HCT116 (cell line): ENCODE results near the gene SH2D3C. TPM values are rescaled to one million over a fixed set of nuclear protein-coding genes. Genes with fewer than 3 reads are reported as not detected.

ENCODE experiments used
- ATAC-seq: fragments of 200-7000 bp; cut with Tn5 transposase; 2 replicates; pipeline ENCODE4 v1.9.1; 2020; ENCODE audit warnings: mild to moderate bottlenecking, moderate library complexity
- BruUV-seq: library from RNA; stranded (reverse); fragments of 400-500 nt; replicated peaks from 2 replicates; lab custom pipeline; 2021; lab: Mats Ljungman, UMichigan
- CTCF ChIA-PET: fragments of 300-600 bp; sonication (Branson Sonifier 250); formaldehyde crosslinking; loops from one replicate; lab custom pipeline; 2021; ENCODE audit warnings: antibody characterized with exemption; lab: Charles Lee
- POLR2A ChIA-PET: fragments of 300-600, 350-600 bp; sonication (Branson Sonifier 250); formaldehyde crosslinking; loops from one replicate; lab custom pipeline; 2021; ENCODE audit warnings: antibody characterized with exemption; lab: Charles Lee
- RAD21 ChIA-PET, 2 experiments: fragments of 300-600 bp; sonication (Branson Sonifier 250); formaldehyde crosslinking; loops; one replicate each; lab custom pipeline; 2023; ENCODE audit warnings: low total read pairs in 2 of 2; ENCODE audit not compliant: uncharacterized antibody in 2 of 2, unreplicated experiment in 2 of 2, low non-redundant PET in 1 of 2; lab: Charles Lee
- DNase-seq: peaks from one replicate; pipeline ENCODE4 v3.0.0-alpha.2; 2010; ENCODE audit warnings: low read depth, low spot score
- H2AFZ ChIP-seq: fragments of 200-600 bp; shearing (Covaris generic), sonication (generic); 2 replicates; pipeline ENCODE4 v1.6.1; 2017; ENCODE audit warnings: low read depth, mixed run types, mixed read lengths, antibody characterized with exemption, low read length; ENCODE audit not compliant: poor library complexity, severe bottlenecking
- H3K27ac ChIP-seq: 2 replicates; pipeline ENCODE4 v1.5.1; 2012; ENCODE audit warnings: low read depth, low read length
- H3K27me3 ChIP-seq: fragments of 200-600 bp; sonication (generic); 2 replicates; pipeline ENCODE4 v1.6.1; 2016; ENCODE audit warnings: mixed run types, low read length, mixed read lengths; ENCODE audit not compliant: insufficient read depth
- H3K36me3 ChIP-seq, 2 experiments: fragments of 200-500 bp in 1 of 2; fragments of 200-600 bp in 1 of 2; sonication (Bioruptor generic) in 1 of 2; sonication (generic) in 1 of 2; 2 replicates each; pipeline versions ENCODE4 v1.5.1 to v1.6.1; 2014 to 2016; ENCODE audit warnings: low read length in 2 of 2, inconsistent platforms in 1 of 2, mixed read lengths in 1 of 2, mixed run types in 1 of 2; ENCODE audit not compliant: insufficient read depth in 2 of 2, control insufficient read depth in 1 of 2
- H3K4me1 ChIP-seq, 2 experiments: fragments of 200-600 bp in 1 of 2; sonication (generic) in 1 of 2; 2 replicates each; pipeline versions ENCODE4 v1.5.1 to v1.6.1; 2012 to 2017; ENCODE audit warnings: low read length in 2 of 2, inconsistent platforms in 1 of 2, mild to moderate bottlenecking in 1 of 2, mixed read lengths in 1 of 2, mixed run types in 1 of 2, moderate library complexity in 1 of 2; ENCODE audit not compliant: insufficient read depth in 2 of 2, control insufficient read depth in 1 of 2
- H3K4me2 ChIP-seq: fragments of 200-600 bp; sonication (generic); 2 replicates; pipeline ENCODE4 v1.6.1; 2017; ENCODE audit warnings: mixed run types, low read length, mixed read lengths
- H3K4me3 ChIP-seq, 2 experiments: fragments of 200-600 bp in 1 of 2; sonication (generic) in 1 of 2; replicated peaks in 1 of 2; 2 replicates each; pipeline ENCODE4 v1.5.1; 2011 to 2016; ENCODE audit warnings: low read length in 2 of 2, control low read depth in 1 of 2, low read depth in 1 of 2, mild to moderate bottlenecking in 1 of 2, mixed read lengths in 1 of 2, mixed run types in 1 of 2
- H3K79me2 ChIP-seq: fragments of 200-600 bp; sonication (generic); 2 replicates; pipeline ENCODE4 v1.6.1; 2017; ENCODE audit warnings: mild to moderate bottlenecking, mixed run types, low read length, moderate library complexity, mixed read lengths; ENCODE audit not compliant: insufficient read depth
- H3K9ac ChIP-seq: fragments of 200-600 bp; sonication (generic); 2 replicates; pipeline ENCODE4 v1.6.1; 2016; ENCODE audit warnings: low read length, mixed read lengths
- H3K9me2 ChIP-seq: fragments of 200-600 bp; sonication (generic), shearing (Covaris generic); 2 replicates; pipeline ENCODE4 v1.6.1; 2017; ENCODE audit warnings: mixed run types, mild to moderate bottlenecking, moderate library complexity; ENCODE audit not compliant: insufficient read depth
- H3K9me3 ChIP-seq, 2 experiments: fragments of 200-500 bp in 1 of 2; fragments of 200-600 bp in 1 of 2; sonication (Bioruptor generic) in 1 of 2; sonication (generic) in 1 of 2; 2 replicates each; pipeline ENCODE4 v1.6.1; 2014 to 2017; ENCODE audit warnings: low read length in 2 of 2, mixed read lengths in 2 of 2, inconsistent platforms in 1 of 2, low read depth in 1 of 2, mild to moderate bottlenecking in 1 of 2, mixed run types in 1 of 2, moderate library complexity in 1 of 2; ENCODE audit not compliant: control insufficient read depth in 1 of 2, insufficient read depth in 1 of 2
- H4K20me1 ChIP-seq: fragments of 200-600 bp; sonication (generic), shearing (Covaris generic); 2 replicates; pipeline ENCODE4 v1.6.1; 2017; ENCODE audit warnings: mixed run types, mild to moderate bottlenecking, moderate library complexity; ENCODE audit not compliant: insufficient read depth
- CBX3 ChIP-seq: IDR thresholded peaks from 2 replicates; pipeline ENCODE4 v1.6.1; 2012; ENCODE audit warnings: low read depth
- CEBPB ChIP-seq: IDR thresholded peaks from 2 replicates; pipeline ENCODE4 v1.6.1; 2012; ENCODE audit warnings: low read depth
- EGR1 ChIP-seq: IDR thresholded peaks from 2 replicates; pipeline ENCODE4 v1.6.1; 2012; ENCODE audit warnings: low read depth
- ELF1 ChIP-seq: IDR thresholded peaks from 2 replicates; pipeline ENCODE4 v1.6.1; 2012; ENCODE audit warnings: low read depth, borderline replicate concordance
- EZH2 ChIP-seq: fragments of 200-600 bp; sonication (generic); IDR thresholded peaks from 2 replicates; pipeline ENCODE4 v1.6.1; 2017; ENCODE audit warnings: antibody characterized with exemption, mixed run types
- EZH2phosphoT487 ChIP-seq: fragments of 200-600 bp; IDR thresholded peaks from 2 replicates; pipeline ENCODE4 v1.6.1; 2018; ENCODE audit warnings: antibody characterized with exemption, borderline replicate concordance
- FOSL1 ChIP-seq: IDR thresholded peaks from 2 replicates; pipeline ENCODE4 v1.6.1; 2012; ENCODE audit warnings: low read depth
- JUND ChIP-seq: IDR thresholded peaks from 2 replicates; pipeline ENCODE4 v1.6.1; 2012
- POLR2A ChIP-seq: IDR thresholded peaks from 2 replicates; pipeline ENCODE4 v1.7.0; 2011; ENCODE audit warnings: borderline replicate concordance; ENCODE audit not compliant: insufficient read depth, insufficient read length; ENCODE audit errors: extremely low read depth
- POLR2AphosphoS5 ChIP-seq: IDR thresholded peaks from 2 replicates; pipeline ENCODE4 v1.6.1; 2011; ENCODE audit warnings: mild to moderate bottlenecking, low read depth, low read length, moderate library complexity
- RAD21 ChIP-seq: IDR thresholded peaks from 2 replicates; pipeline ENCODE4 v1.6.1; 2012; ENCODE audit warnings: low read depth, mild to moderate bottlenecking
- SIN3A ChIP-seq: IDR thresholded peaks from 2 replicates; pipeline ENCODE4 v1.6.1; 2012; ENCODE audit warnings: low read depth
- SP1 ChIP-seq: IDR thresholded peaks from 2 replicates; pipeline ENCODE4 v1.6.1; 2012; ENCODE audit warnings: low read depth
- TCF7L2 ChIP-seq: IDR thresholded peaks from 2 replicates; pipeline ENCODE4 v1.7.0; 2011; ENCODE audit warnings: borderline replicate concordance, inconsistent platforms; ENCODE audit not compliant: insufficient read depth, insufficient read length; ENCODE audit errors: extremely low read depth
- YY1 ChIP-seq: IDR thresholded peaks from 2 replicates; pipeline ENCODE4 v1.6.1; 2011; ENCODE audit warnings: low read length, low read depth, moderate library complexity, mild to moderate bottlenecking; ENCODE audit not compliant: insufficient replicate concordance; ENCODE audit errors: extremely low read depth
- ZFX ChIP-seq: fragments of 450-650 bp; IDR thresholded peaks from 2 replicates; pipeline ENCODE4 v1.6.1; 2017
- ZNF274 ChIP-seq: fragments of 200-500 bp; sonication (Bioruptor generic); IDR thresholded peaks from 2 replicates; pipeline ENCODE4 v1.6.1; 2014; ENCODE audit warnings: mild to moderate bottlenecking, low read depth, low read length, inconsistent platforms
- intact Hi-C: fragments of 100-400 bp; cut with micrococcal nuclease; formaldehyde crosslinking; loops from 2 replicates; pipeline ENCODE4 v1.10.0; 2022
- total RNA-seq: library from RNA; stranded (reverse); gene quantifications from one replicate; pipeline ENCODE4 v1.2.1, GENCODE V29; 2021; ENCODE audit not compliant: unreplicated experiment
- TF ChIP-seq, protein P1 (sequence below): IDR thresholded peaks from 2 replicates; pipeline ENCODE4 v1.6.1; 2012
- TF ChIP-seq, protein P2 (sequence below), 3 experiments: fragments of 200-600 bp in 1 of 3; sonication (generic) in 1 of 3; IDR thresholded peaks in 2 of 3; conservative IDR thresholded peaks in 1 of 3; 2 replicates each; pipeline ENCODE4 v1.5.1; 2012 to 2017; ENCODE audit warnings: low read depth in 2 of 3, low read length in 2 of 3, antibody characterized with exemption in 1 of 3, borderline replicate concordance in 1 of 3, control low read depth in 1 of 3, mild to moderate bottlenecking in 1 of 3, mixed read lengths in 1 of 3, mixed run types in 1 of 3, moderate library complexity in 1 of 3; ENCODE audit not compliant: insufficient read depth in 1 of 3

Gene SH2D3C
- total RNA-seq, 1 experiment from 2014 or later: 1.3 TPM

DNA sequence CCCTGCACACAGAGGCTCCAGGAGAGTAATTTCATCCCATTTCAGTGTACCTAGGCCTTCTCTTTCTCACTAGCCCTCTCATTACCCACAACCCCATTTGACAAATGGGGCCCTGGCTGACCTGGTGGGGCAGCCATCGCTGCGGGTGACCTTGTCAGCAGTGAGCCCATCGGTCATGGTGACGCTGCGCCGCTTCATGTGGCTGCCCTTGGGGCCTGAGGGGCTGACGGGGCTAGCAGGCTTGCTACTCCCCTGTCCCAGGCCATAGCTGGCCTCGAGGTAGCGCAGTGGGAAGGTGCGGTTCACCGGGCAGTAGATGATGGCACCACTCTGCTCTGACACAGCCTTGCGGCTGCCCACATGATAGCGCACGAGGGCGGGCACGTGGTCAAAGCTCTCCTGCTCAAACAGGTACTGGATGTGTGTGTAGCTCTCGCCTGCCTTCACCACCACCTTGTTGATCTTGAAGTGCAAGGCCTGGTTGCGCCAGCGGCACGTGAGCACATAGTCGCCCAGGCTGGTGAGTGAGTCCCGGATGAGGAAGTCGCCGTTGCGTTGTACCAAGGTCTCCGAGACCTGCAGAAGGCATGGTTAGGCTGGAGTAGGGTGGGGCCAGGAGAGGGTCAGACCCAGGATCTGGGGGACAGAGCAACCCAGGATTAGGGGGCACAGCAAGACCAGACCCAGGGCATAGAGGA lies 29.2 kb downstream of the SH2D3C start:
- H3K4me3 ChIP-seq: no peak overlapping the region
- intact Hi-C loops: no loop called here
- no peaks in the 10 kb centered on the region for H3K27me3 ChIP-seq
- TF ChIP-seq JUND (no peak), EGR1 (no peak), POLR2AphosphoS5 (no peak), ZNF274 (no peak), SIN3A (no peak), POLR2A (no peak), YY1 (no peak), TCF7L2 (no peak), ELF1 (no peak), CBX3 (no peak), CEBPB (no peak), SP1 (no peak), EZH2phosphoT487 (no peak), EZH2 (no peak), FOSL1 (no peak), RAD21 (no peak), ZFX (no peak)
- TF ChIP-seq, protein P1, sequence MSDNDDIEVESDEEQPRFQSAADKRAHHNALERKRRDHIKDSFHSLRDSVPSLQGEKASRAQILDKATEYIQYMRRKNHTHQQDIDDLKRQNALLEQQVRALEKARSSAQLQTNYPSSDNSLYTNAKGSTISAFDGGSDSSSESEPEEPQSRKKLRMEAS: no peak
- TF ChIP-seq, protein P2, sequence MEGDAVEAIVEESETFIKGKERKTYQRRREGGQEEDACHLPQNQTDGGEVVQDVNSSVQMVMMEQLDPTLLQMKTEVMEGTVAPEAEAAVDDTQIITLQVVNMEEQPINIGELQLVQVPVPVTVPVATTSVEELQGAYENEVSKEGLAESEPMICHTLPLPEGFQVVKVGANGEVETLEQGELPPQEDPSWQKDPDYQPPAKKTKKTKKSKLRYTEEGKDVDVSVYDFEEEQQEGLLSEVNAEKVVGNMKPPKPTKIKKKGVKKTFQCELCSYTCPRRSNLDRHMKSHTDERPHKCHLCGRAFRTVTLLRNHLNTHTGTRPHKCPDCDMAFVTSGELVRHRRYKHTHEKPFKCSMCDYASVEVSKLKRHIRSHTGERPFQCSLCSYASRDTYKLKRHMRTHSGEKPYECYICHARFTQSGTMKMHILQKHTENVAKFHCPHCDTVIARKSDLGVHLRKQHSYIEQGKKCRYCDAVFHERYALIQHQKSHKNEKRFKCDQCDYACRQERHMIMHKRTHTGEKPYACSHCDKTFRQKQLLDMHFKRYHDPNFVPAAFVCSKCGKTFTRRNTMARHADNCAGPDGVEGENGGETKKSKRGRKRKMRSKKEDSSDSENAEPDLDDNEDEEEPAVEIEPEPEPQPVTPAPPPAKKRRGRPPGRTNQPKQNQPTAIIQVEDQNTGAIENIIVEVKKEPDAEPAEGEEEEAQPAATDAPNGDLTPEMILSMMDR (IDR thresholded peaks at IDR 0.05 in 2 of 3, conservative IDR thresholded peaks at IDR 0.05 in 1 of 3; ENCODE audit: borderline replicate concordance in 1 of 3, insufficient read depth in 1 of 3, low read depth in 2 of 3, low read length in 2 of 3): no peak
- H3K79me2 ChIP-seq: no peaks in the 10 kb centered on the region
- H2AFZ ChIP-seq: no peak overlapping the region
- H4K20me1 ChIP-seq: no peaks in the 10 kb centered on the region
- H3K9ac ChIP-seq: no peak overlapping the region
- no peaks in the 10 kb centered on the region for H3K4me1 ChIP-seq
- no peak overlapping the region for H3K4me2 ChIP-seq
- no TSS peak for BruUV-seq
- no peaks in the 10 kb centered on the region for H3K9me3 ChIP-seq
- ATAC-seq (no peak), DNase-seq (no peak)
- ChIA-PET RAD21 (no interaction called here), CTCF (no interaction called here), POLR2A (no interaction called here)
- no peak overlapping the region for H3K27ac ChIP-seq
- H3K9me2 ChIP-seq: no peaks in the 10 kb centered on the region
- H3K36me3 ChIP-seq: no peaks in the 10 kb centered on the region
